ENCODE data around the gene HSPA5.

DNA sequence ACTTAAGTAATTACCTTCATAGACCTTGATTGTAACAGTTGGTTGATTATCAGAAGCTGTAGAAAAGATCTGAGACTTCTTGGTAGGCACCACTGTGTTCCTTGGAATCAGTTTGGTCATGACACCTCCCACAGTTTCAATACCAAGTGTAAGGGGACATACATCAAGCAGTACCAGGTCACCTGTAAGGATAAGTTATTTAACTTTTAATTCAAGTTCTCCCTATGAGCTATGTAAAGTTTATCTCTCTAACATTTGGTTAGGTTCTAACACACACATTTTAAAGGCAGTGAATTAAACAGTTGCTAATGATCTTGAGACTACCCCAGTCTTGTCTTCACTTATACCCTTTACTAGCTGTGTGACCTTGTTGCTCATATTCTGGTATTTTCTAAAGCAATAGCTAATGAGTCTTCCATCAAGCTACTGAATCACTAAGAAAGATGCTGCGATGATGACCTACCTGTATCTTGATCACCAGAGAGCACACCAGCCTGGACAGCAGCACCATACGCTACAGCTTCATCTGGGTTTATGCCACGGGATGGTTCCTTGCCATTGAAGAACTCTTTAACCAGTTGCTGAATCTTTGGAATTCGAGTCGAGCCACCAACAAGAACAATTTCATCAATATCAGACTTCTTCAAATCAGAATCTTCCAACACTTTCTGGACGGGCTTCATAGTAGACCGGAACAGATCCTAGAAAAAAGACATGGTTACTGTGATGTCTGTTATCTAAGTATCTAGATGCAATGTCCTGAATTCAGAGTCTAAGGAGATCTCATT, 2.8 kb downstream of the HSPA5 start:
- TF ChIP-seq EZH2phosphoT487 (IDR thresholded peaks at IDR 0.05) = no peak
- no peak for TF ChIP-seq EZH2 (IDR thresholded peaks at IDR 0.05)

Data from neural progenitor cell (in vitro differentiated cells).